ENCODE data around the gene ZBTB20.

ZBTB20 gene

DNA sequence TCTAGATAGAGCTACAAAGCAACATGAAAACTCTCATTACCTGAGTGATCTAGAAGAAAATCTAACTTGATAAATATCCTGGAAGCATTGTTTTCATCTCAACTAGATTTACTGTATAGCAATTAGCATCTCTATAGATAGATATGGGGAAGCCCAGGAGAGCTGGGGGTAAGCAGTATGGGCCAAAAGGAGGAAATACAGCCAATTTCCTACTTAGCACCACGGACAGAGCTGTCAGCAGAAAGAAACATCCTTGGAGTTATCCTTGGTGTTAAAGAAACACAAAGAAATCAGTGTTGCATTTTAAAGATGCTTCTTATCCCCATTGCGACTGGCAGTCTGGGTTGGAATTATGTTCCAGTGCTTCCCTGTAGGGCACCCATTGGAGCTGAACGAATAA, 727.0 kb downstream of the ZBTB20 start:
- no peaks in the 10 kb centered on the region for H3K36me3 ChIP-seq (ENCODE audit: insufficient read depth, low read length)
- no peak overlapping the region for H3K27ac ChIP-seq (ENCODE audit: low read depth, low read length)
- no peak overlapping the region for H3K4me3 ChIP-seq (ENCODE audit: low read depth, low read length)
- H3K27me3 ChIP-seq (ENCODE audit: insufficient read depth, low read length): no peaks in the 10 kb centered on the region
- peaks cover 32% of the 10 kb centered on the region for H3K4me1 ChIP-seq (ENCODE audit: control insufficient read depth, insufficient read depth, low read length, unreplicated experiment)
- peaks cover 7% of the 10 kb centered on the region for H3K79me2 ChIP-seq (ENCODE audit: control insufficient read depth, insufficient read depth, low read length, unreplicated experiment)
- no peak overlapping the region for H2AFZ ChIP-seq (ENCODE audit: low read length, unreplicated experiment)

DNA sequence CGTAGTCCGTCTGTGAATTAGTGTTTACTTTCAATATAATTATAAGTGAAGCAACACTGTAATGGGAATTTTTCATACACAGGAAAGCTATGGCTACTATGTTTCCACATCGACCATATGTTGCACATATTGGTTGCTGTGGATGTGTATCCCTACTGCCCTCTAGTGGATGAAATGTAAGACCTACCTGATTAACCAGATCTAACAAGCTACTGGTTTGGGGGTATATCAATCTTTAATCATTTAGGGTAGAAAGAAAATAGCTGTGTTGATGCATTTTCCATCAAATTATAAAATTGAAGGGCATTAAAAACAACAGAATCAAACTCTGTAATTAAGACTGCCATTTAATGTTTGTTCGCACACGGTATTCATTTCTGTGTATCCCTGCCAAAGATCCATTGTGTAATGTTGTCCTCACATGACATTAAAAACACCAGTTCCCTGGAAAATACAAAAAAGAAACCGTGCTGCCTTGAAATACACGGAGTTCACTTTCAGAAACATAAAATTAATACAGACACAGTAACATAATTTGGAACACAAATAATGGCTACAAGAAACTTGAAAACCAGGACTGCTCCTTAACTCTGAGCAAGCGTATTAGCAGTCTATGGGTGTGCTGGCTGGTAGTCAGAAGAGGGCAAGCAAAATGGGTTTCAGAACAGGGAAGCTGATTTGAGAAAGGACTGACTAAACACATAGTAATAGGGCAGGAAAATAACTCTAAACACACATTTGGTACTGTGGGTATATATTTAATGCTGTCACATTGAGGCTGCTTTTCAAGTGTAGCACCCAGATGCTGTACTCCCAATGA, 728.2 kb downstream of the ZBTB20 start:
- H2AFZ ChIP-seq (ENCODE audit: low read length, unreplicated experiment): peak overlapping the region; percentile 24
- peak overlapping the region; percentile 66 for H3K4me3 ChIP-seq (ENCODE audit: low read depth, low read length)
- peaks cover 36% of the 10 kb centered on the region for H3K4me1 ChIP-seq (ENCODE audit: control insufficient read depth, insufficient read depth, low read length, unreplicated experiment)
- H3K27me3 ChIP-seq (ENCODE audit: insufficient read depth, low read length): no peaks in the 10 kb centered on the region
- no peaks in the 10 kb centered on the region for H3K36me3 ChIP-seq (ENCODE audit: insufficient read depth, low read length)
- peaks cover 7% of the 10 kb centered on the region for H3K79me2 ChIP-seq (ENCODE audit: control insufficient read depth, insufficient read depth, low read length, unreplicated experiment)
- H3K27ac ChIP-seq (ENCODE audit: low read depth, low read length): peak overlapping the region; percentile 86

DNA sequence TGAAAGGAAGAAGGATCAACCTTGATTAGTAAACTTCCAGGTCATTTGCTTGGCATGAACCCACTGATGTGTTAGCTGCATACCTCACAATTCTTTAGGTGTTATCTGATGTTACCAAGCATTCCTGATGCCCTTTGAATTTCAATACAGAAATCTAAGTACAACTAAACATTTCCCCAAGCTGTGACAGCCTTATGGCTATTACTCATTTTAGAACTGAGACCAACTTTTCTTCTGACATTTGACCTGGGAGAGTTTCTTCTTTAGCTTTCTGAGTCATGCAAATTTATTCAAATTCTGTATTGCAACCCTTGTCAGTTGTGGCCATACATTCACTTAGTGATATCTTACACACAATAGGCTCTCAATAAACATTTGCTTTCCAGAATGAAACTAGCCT, 729.0 kb downstream of the ZBTB20 start:
- peaks cover 12% of the 10 kb centered on the region for H3K79me2 ChIP-seq (ENCODE audit: control insufficient read depth, insufficient read depth, low read length, unreplicated experiment)
- peaks cover 42% of the 10 kb centered on the region for H3K4me1 ChIP-seq (ENCODE audit: control insufficient read depth, insufficient read depth, low read length, unreplicated experiment)
- H3K27me3 ChIP-seq (ENCODE audit: insufficient read depth, low read length): no peaks in the 10 kb centered on the region
- peak overlapping the region; percentile 66 for H3K4me3 ChIP-seq (ENCODE audit: low read depth, low read length)
- H2AFZ ChIP-seq (ENCODE audit: low read length, unreplicated experiment): no peak overlapping the region
- H3K36me3 ChIP-seq (ENCODE audit: insufficient read depth, low read length): no peaks in the 10 kb centered on the region
- peak overlapping the region; percentile 86 for H3K27ac ChIP-seq (ENCODE audit: low read depth, low read length)

DNA sequence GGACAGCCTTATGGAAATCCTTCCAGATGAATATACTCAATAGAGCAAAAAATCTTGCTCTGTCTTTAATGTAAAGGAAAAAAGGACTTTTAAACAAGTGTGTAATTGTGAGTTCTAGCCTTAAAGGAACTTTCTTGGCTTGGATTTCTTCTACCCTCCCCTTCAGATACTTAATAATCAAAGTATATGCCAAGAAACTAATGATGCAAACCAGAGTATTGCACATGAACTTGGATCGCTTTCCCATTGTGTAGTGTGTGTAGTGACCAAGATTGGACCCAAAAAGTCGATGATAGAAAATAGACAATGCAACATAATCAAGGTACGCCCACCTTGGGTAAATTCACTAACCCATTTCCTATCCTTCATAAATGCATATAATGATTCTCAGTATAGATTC, 729.4 kb downstream of the ZBTB20 start:
- peaks cover 46% of the 10 kb centered on the region for H3K4me1 ChIP-seq (ENCODE audit: control insufficient read depth, insufficient read depth, low read length, unreplicated experiment)
- no peaks in the 10 kb centered on the region for H3K36me3 ChIP-seq (ENCODE audit: insufficient read depth, low read length)
- peak overlapping the region; percentile 66 for H3K4me3 ChIP-seq (ENCODE audit: low read depth, low read length)
- peaks cover 12% of the 10 kb centered on the region for H3K79me2 ChIP-seq (ENCODE audit: control insufficient read depth, insufficient read depth, low read length, unreplicated experiment)
- H3K27ac ChIP-seq (ENCODE audit: low read depth, low read length): peak overlapping the region; percentile 86
- H2AFZ ChIP-seq (ENCODE audit: low read length, unreplicated experiment): no peak overlapping the region
- H3K27me3 ChIP-seq (ENCODE audit: insufficient read depth, low read length): no peaks in the 10 kb centered on the region

DNA sequence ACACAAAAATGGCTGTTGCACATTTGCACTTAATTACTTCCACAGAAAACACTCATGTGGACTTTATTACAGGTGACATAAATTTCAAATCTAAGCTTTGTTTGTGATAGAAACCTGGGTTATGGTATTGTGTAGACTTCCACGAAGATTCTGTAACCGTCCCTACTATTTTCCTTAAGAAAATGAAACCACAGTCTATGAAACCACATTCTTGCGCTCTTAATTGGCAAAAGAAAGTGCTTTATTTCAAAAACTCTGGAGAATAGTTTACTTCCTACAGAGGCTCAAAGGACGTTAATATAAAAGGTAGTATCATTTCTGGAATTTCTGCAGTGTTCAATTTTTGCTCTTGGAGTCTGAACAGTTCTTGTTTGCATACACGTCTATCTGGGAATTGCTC, 729.8 kb downstream of the ZBTB20 start:
- Histone ChIP-seq H3K36me3 (ENCODE audit: insufficient read depth, low read length) (no peaks in the 10 kb centered on the region), H3K27me3 (ENCODE audit: insufficient read depth, low read length) (no peaks in the 10 kb centered on the region), H2AFZ (ENCODE audit: low read length, unreplicated experiment) (no peak overlapping the region), H3K79me2 (ENCODE audit: control insufficient read depth, insufficient read depth, low read length, unreplicated experiment) (peaks cover 12% of the 10 kb centered on the region), H3K4me3 (ENCODE audit: low read depth, low read length) (peak overlapping the region; percentile 66), H3K4me1 (ENCODE audit: control insufficient read depth, insufficient read depth, low read length, unreplicated experiment) (peaks cover 50% of the 10 kb centered on the region), H3K27ac (ENCODE audit: low read depth, low read length) (peak overlapping the region; percentile 86)

DNA sequence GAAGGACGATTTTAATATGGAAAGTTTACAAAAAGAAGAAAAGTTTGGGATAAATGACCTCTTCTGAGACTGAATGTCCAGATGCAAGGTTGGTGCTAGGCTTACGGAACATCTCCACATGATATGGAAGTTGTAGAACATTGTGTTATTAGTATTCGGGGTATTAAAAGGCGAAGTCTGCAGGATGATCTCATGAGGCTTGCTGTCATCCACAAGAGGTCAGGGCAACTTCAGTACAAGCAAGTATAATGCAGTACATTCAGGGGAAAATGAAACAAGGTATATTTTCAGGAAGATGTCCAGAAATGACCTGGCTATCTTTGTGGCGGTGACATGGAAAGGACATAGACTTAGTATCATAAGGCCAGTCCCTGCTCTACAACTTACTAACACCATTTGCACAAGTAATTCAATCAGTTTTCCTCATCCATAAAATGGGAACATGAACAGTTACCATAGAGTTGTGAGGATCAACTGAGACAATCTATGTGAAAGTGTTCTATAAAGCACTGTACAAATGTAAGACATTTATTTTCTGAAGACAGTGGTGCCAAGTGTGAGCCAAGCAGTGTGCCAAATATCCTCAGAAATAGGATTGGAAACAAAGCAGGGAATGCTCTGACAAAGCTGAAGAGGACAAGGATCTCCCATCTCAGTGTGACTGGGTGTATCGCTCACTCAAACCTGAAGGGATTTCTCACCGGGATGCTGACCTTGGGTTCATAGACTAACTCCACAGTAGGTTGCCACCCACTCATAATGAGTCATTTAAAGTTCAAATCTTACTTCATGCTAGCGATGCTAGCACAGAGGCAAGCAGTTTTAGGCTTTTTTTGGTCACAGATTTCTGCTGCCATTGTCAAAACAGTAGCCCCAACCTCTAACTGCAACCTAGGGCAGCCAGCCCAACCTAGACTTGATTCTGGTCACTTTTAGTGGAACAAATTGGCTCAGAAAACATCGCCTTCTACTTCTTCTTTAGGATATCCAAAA, 735.0 kb downstream of the ZBTB20 start:
- no peaks in the 10 kb centered on the region for H3K36me3 ChIP-seq (ENCODE audit: insufficient read depth, low read length)
- peak overlapping the region; percentile 41 for H3K27ac ChIP-seq (ENCODE audit: low read depth, low read length)
- peaks cover 9% of the 10 kb centered on the region for H3K79me2 ChIP-seq (ENCODE audit: control insufficient read depth, insufficient read depth, low read length, unreplicated experiment)
- no peaks in the 10 kb centered on the region for H3K27me3 ChIP-seq (ENCODE audit: insufficient read depth, low read length)
- peaks cover 42% of the 10 kb centered on the region for H3K4me1 ChIP-seq (ENCODE audit: control insufficient read depth, insufficient read depth, low read length, unreplicated experiment)
- H2AFZ ChIP-seq (ENCODE audit: low read length, unreplicated experiment): no peak overlapping the region
- peak overlapping the region; percentile 1; the same call in 1 of the 2 replicates for H3K4me3 ChIP-seq (ENCODE audit: low read depth, low read length)

DNA sequence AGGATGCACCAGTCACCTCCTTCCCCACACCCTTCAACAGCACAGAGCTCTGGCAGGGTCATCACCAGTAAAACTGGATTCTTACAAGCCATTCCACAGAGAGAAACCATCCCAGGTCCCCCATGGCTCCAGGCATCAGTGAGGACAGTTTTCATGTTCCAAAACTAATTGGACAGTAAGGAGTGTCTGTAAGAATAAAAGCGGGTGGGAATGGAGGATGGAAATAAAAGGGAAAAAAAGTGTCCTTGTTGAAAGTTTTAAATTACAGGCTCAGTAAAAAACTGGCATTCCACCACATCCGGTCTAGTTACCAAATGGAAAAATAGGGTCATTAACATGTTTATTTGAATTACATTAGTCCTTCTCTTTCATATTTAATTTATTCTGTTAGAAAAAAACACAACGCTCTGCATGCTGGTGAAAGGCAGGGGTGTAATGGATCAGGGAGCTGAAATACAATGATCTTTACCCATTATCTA, 735.9 kb downstream of the ZBTB20 start:
- no peaks in the 10 kb centered on the region for H3K36me3 ChIP-seq (ENCODE audit: insufficient read depth, low read length)
- H3K4me3 ChIP-seq (ENCODE audit: low read depth, low read length): no peak overlapping the region
- H3K27ac ChIP-seq (ENCODE audit: low read depth, low read length): no peak overlapping the region
- H3K27me3 ChIP-seq (ENCODE audit: insufficient read depth, low read length): no peaks in the 10 kb centered on the region
- peaks cover 6% of the 10 kb centered on the region for H3K79me2 ChIP-seq (ENCODE audit: control insufficient read depth, insufficient read depth, low read length, unreplicated experiment)
- peaks cover 38% of the 10 kb centered on the region for H3K4me1 ChIP-seq (ENCODE audit: control insufficient read depth, insufficient read depth, low read length, unreplicated experiment)
- no peak overlapping the region for H2AFZ ChIP-seq (ENCODE audit: low read length, unreplicated experiment)

DNA sequence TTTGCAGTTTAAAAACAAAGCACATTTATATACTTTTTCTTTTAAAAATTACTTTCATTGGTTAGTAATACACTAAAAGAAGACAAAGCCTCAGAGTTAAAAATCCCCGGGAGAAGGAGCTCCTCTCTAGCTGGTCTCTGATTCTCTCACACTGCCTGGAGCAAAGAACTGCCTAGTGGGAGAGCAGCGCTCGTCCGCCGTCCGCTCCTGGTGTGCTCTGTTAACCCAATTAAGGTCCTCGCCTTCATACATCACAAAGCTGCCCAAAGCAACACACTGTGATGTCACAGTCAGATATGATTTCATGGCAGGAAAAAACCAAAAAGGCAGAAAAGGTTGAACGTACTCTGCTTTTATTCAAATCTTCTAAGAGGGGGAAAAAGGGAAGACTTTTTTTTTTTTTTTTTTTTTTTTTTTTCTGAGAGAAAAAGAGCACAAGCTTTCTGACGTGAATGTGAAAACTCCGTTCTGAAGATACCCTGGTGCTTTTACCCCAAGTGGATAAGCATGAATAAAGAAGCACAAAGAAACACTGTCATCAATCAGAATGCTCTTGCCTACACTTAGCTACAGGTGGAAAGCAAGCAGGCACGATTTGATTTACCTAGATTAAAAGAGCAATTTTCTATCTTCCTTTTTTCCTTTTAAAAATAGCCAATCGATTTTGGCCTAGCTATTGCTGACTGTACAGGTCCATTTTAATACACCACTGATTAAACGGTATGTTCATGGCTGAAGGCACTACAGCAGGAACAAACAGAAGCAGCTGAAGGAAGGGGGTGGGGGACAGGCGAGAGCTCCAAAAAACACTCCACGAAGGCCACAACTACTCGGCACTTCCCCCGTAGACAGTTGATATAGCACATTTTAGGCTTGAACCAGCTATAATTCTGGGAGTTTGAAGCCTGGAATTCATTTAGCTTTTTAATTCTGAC, 738.1 kb downstream of the ZBTB20 start:
- H3K36me3 ChIP-seq (ENCODE audit: insufficient read depth, low read length): no peaks in the 10 kb centered on the region
- no peak overlapping the region for H3K4me3 ChIP-seq (ENCODE audit: low read depth, low read length)
- peaks cover 50% of the 10 kb centered on the region for H3K4me1 ChIP-seq (ENCODE audit: control insufficient read depth, insufficient read depth, low read length, unreplicated experiment)
- no peak overlapping the region for H2AFZ ChIP-seq (ENCODE audit: low read length, unreplicated experiment)
- H3K27ac ChIP-seq (ENCODE audit: low read depth, low read length): no peak overlapping the region
- no peaks in the 10 kb centered on the region for H3K27me3 ChIP-seq (ENCODE audit: insufficient read depth, low read length)
- H3K79me2 ChIP-seq (ENCODE audit: control insufficient read depth, insufficient read depth, low read length, unreplicated experiment): peaks cover 6% of the 10 kb centered on the region

DNA sequence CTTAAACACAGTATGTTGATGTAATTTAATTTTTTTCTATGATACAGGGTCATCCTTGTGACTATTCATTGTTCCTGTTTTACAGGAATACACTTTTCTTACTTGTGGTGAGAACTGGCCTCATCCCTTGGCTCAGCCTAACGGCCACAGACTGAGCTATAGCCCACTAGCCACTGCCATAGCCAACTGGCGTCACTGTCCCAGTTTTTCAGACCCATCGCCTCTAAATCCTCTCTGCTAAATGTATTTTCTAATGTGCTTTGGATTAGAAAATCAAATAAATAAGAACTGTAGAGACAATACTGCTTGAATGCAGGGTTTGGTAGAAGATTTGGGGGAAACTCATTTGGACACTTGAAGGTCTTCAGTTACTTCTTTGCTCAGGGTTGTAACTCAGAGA, 740.2 kb downstream of the ZBTB20 start:
- no peak overlapping the region for H3K4me3 ChIP-seq (ENCODE audit: low read depth, low read length)
- H3K36me3 ChIP-seq (ENCODE audit: insufficient read depth, low read length): no peaks in the 10 kb centered on the region
- H2AFZ ChIP-seq (ENCODE audit: low read length, unreplicated experiment): no peak overlapping the region
- peaks cover 34% of the 10 kb centered on the region for H3K4me1 ChIP-seq (ENCODE audit: control insufficient read depth, insufficient read depth, low read length, unreplicated experiment)
- H3K27ac ChIP-seq (ENCODE audit: low read depth, low read length): no peak overlapping the region
- peaks cover 3% of the 10 kb centered on the region for H3K79me2 ChIP-seq (ENCODE audit: control insufficient read depth, insufficient read depth, low read length, unreplicated experiment)
- H3K27me3 ChIP-seq (ENCODE audit: insufficient read depth, low read length): no peaks in the 10 kb centered on the region

DNA sequence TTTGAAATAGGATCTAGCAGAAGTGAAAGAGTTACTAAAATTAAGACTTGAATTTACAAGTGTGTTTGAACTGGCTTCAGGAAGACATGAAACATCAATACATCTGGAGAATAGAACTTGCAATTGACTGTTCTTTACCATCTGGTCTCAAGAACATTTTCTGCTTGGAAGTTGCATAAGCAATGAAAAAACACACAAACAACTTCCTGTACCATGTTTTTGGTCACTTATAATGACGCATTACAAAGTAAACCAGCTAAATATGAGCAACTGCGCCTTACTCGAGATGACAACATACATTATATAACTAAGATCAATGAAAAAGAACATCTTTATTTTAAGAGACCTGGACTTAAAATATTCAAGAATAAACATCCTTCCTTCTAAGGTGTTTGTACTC, 740.8 kb downstream of the ZBTB20 start:
- Histone ChIP-seq H3K36me3 (ENCODE audit: insufficient read depth, low read length) (no peaks in the 10 kb centered on the region), H3K79me2 (ENCODE audit: control insufficient read depth, insufficient read depth, low read length, unreplicated experiment) (peaks cover 3% of the 10 kb centered on the region), H2AFZ (ENCODE audit: low read length, unreplicated experiment) (no peak overlapping the region), H3K27ac (ENCODE audit: low read depth, low read length) (no peak overlapping the region), H3K27me3 (ENCODE audit: insufficient read depth, low read length) (no peaks in the 10 kb centered on the region), H3K4me1 (ENCODE audit: control insufficient read depth, insufficient read depth, low read length, unreplicated experiment) (peaks cover 29% of the 10 kb centered on the region), H3K4me3 (ENCODE audit: low read depth, low read length) (no peak overlapping the region)

All from ACC112 (cell line).